Measurements from ENCODE around the gene NSD1. TPM values are rescaled to one million over a fixed set of nuclear protein-coding genes. Genes with fewer than 3 reads are reported as not detected.

The NSD1 gene
- total and polyA plus RNA-seq, 2 of the 4 experiments (the other 2 are of a cell fraction) = 7.7 to 31.0 TPM

DNA sequence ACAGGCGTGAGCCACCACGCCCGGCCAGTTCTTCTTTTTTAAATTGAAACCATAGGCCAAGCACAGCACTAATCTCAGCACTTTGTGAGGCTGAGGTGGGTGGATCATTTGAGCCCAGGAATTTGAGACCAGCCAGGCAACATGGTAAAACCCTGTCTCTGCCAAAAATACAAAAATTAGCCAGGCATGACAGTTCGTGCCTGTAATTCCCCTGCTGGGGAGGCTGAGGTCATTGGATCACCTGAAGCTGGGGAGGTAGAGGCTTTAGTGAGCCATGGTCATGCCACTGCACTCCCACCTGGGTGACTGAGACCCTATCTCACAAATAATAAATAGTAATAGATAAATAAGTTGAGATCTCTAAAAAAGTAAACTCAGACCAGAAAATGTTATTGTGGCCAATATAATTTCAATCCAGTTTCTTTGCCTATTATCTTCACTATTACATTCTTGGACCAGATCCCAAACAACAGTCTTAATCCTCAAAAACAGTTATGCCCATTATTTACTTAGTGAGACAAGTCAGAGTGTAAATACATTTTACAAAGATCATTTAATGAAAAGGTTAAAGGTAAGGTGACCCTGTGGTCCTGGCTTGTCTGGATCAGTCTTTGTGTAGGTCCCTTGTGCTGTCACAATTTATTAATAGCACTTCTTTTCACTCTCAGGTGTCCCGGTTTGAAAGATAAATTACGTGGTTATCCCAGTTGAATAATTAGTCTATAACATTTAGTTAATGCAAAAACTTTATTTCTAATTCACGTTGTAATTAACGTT is 116.4 kb downstream of the NSD1 start:
- intact Hi-C loops (cut with micrococcal nuclease) = no loop called here
- POLR2A ChIA-PET (ENCODE audit: unreplicated experiment) = no interaction called here
- Histone ChIP-seq H3K27me3 (ENCODE audit: control insufficient read depth, insufficient read depth, low read length) (no peaks in the 10 kb centered on the region), H4K20me1 (ENCODE audit: insufficient read depth, low read length) (no peaks in the 10 kb centered on the region), H2AK5ac (ENCODE audit: low read depth, low read length) (no peak overlapping the region), H4K8ac (ENCODE audit: low read depth in 2 of 2, low read length in 2 of 2) (no peak overlapping the region), H3K9me3 (ENCODE audit: control insufficient read depth, insufficient read depth, low read length) (no peaks in the 10 kb centered on the region), H4K91ac (ENCODE audit: insufficient read depth, low read depth, low read length) (no peak overlapping the region), H3K27ac (ENCODE audit: insufficient read depth, low read length) (no peak overlapping the region), H3K9ac (ENCODE audit: low read depth, low read length) (no peak overlapping the region), H3K14ac (replicated peaks; ENCODE audit: low read depth, low read length) (no peak overlapping the region), H3K4me1 (ENCODE audit: control insufficient read depth, insufficient read depth, low read length) (0 out of 2 replicates have a peak, but pooled peaks cover 2% of the 10 kb centered on the region), H4K5ac (ENCODE audit: low read depth, low read length) (no peak overlapping the region), H3K36me3 (ENCODE audit: control insufficient read depth, insufficient read depth, low read length) (peaks cover 30% of the 10 kb centered on the region), H2BK20ac (ENCODE audit: low read depth, low read length) (no peak overlapping the region), H2AK9ac (replicated peaks; ENCODE audit: low read depth, low read length, poor library complexity) (no peak overlapping the region), H2BK120ac (ENCODE audit: low read depth, low read length) (no peak overlapping the region), H3K79me1 (ENCODE audit: low read depth in 1 of 2, low read length in 2 of 2) (peaks cover 12 to 13% of the 10 kb centered on the region in 2 experiments; a peak in 3 of 4 replicates), H3K4me2 (ENCODE audit: low read depth, low read length) (no peak overlapping the region), H2BK5ac (ENCODE audit: low read depth, low read length, poor library complexity, severe bottlenecking) (no peak overlapping the region), H2AFZ (replicated peaks; ENCODE audit: low read length, poor library complexity) (no peak overlapping the region), H3K23ac (ENCODE audit: low read depth, low read length) (no peak overlapping the region), H3K56ac (ENCODE audit: extremely low read depth, insufficient read depth, low read length) (no peak overlapping the region), H3K9me1 (ENCODE audit: insufficient read depth, low read length) (no peaks in the 10 kb centered on the region), H2BK15ac (ENCODE audit: low read depth, low read length) (no peak overlapping the region), H3K4me3 (ENCODE audit: insufficient read depth, low read depth, low read length) (no peak overlapping the region), H3K4ac (ENCODE audit: low read depth, low read length) (no peak overlapping the region), H3K18ac (ENCODE audit: low read depth, low read length) (no peak overlapping the region)
- dilution Hi-C loops (cut with HindIII; ENCODE audit: low sequenced_read_pairs, unreplicated experiment) = no loop called here
- no peak for DNase-seq
- WGBS, 2 experiments (ENCODE audit: extremely low coverage in 2 of 2, insufficient read length in 1 of 2) = no CpG with 5 or more reads among the region's 8 CpGs
- ATAC-seq (ENCODE audit: low read depth) = no peak
- no peak for TF ChIP-seq FOS (IDR thresholded peaks at IDR 0.05; ENCODE audit: low read depth, low read length)
- TF ChIP-seq RFX5 (IDR thresholded peaks at IDR 0.05; ENCODE audit: low read depth, low read length) = no peak
- TF ChIP-seq MAFK (IDR thresholded peaks at IDR 0.05; ENCODE audit: low read depth, low read length) = no peak
- no peak for TF ChIP-seq CHD1 (IDR thresholded peaks at IDR 0.05; ENCODE audit: low read depth, low read length)
- no peak for TF ChIP-seq RCOR1 (IDR thresholded peaks at IDR 0.05; ENCODE audit: insufficient replicate concordance, low read length)
- TF ChIP-seq, protein P1, sequence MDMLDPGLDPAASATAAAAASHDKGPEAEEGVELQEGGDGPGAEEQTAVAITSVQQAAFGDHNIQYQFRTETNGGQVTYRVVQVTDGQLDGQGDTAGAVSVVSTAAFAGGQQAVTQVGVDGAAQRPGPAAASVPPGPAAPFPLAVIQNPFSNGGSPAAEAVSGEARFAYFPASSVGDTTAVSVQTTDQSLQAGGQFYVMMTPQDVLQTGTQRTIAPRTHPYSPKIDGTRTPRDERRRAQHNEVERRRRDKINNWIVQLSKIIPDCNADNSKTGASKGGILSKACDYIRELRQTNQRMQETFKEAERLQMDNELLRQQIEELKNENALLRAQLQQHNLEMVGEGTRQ (IDR thresholded peaks at IDR 0.05; ENCODE audit: low read depth, low read length) = no peak
- TF ChIP-seq, protein P2, sequence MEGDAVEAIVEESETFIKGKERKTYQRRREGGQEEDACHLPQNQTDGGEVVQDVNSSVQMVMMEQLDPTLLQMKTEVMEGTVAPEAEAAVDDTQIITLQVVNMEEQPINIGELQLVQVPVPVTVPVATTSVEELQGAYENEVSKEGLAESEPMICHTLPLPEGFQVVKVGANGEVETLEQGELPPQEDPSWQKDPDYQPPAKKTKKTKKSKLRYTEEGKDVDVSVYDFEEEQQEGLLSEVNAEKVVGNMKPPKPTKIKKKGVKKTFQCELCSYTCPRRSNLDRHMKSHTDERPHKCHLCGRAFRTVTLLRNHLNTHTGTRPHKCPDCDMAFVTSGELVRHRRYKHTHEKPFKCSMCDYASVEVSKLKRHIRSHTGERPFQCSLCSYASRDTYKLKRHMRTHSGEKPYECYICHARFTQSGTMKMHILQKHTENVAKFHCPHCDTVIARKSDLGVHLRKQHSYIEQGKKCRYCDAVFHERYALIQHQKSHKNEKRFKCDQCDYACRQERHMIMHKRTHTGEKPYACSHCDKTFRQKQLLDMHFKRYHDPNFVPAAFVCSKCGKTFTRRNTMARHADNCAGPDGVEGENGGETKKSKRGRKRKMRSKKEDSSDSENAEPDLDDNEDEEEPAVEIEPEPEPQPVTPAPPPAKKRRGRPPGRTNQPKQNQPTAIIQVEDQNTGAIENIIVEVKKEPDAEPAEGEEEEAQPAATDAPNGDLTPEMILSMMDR (conservative IDR thresholded peaks at IDR 0.05; ENCODE audit: low read depth, low read length) = no peak
- no peak for TF ChIP-seq POLR2A (IDR thresholded peaks at IDR 0.05; ENCODE audit: low read depth, low read length)
- TF ChIP-seq, protein P3, sequence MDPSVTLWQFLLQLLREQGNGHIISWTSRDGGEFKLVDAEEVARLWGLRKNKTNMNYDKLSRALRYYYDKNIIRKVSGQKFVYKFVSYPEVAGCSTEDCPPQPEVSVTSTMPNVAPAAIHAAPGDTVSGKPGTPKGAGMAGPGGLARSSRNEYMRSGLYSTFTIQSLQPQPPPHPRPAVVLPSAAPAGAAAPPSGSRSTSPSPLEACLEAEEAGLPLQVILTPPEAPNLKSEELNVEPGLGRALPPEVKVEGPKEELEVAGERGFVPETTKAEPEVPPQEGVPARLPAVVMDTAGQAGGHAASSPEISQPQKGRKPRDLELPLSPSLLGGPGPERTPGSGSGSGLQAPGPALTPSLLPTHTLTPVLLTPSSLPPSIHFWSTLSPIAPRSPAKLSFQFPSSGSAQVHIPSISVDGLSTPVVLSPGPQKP (IDR thresholded peaks at IDR 0.05; ENCODE audit: borderline replicate concordance, low read depth, low read length) = no peak
- TF ChIP-seq MAZ (IDR thresholded peaks at IDR 0.05; ENCODE audit: borderline replicate concordance, low read depth, low read length) = no peak
- TF ChIP-seq SMC3 (IDR thresholded peaks at IDR 0.05; ENCODE audit: low read depth, low read length) = no peak
- no peak for TF ChIP-seq RAD21 (IDR thresholded peaks at IDR 0.05; ENCODE audit: low read length)
- no peak for TF ChIP-seq CEBPB (IDR thresholded peaks at IDR 0.05; ENCODE audit: low read depth, low read length)
- no peak for TF ChIP-seq NFE2L2 (IDR thresholded peaks at IDR 0.05; ENCODE audit: low read depth, low read length)
- in situ Hi-C loops (cut with MboI; ENCODE audit: low sequenced_read_pairs) = no loop called here
- BruUV-seq (replicated peaks) = no TSS peak
- CTCF ChIA-PET = no interaction called here

Data from IMR-90 (cell line).